Activated gamma-delta T cell (primary cell): ENCODE data around the gene CTNNA3.

ENCODE experiments used
- DNase-seq: peaks from one replicate; lab custom pipeline; 2025; lab: John Stamatoyannopoulos, UW

The CTNNA3 gene

DNA sequence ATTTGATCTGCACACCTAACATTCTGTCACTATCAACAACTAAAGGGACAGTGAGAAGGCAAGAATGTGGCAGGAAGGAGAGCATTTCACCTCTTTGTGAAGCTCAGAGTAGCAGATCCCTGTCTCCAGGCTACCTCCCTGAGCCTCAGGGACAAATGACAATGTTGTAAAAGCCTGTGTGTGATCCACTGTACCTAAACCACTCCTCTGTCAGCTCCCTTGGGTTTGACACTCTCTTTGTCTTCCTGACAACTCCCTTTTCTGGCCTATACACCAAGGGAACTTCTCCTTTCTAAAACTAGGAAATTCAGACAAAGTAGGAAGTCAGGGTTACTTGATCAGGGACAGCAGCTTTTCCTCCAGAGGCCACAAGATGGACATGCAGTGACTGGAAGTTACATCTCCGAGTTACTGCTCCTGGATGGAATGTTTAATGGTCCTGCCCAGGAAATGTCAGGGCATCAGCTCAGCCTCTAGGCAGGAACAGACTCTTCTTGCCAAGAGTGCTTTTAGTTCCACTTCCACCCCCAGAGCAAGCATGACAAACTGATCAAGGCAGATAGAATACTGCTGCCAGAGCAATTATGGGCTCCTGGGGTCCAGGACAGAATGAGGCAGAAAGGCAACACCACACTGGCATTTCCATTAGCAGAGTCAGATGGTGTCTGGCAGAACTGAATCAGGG is 1784.7 kb downstream of the CTNNA3 start:
- no peak for DNase-seq

GRCh38 chr10:65910209-65910608 is 1785.8 kb downstream of the CTNNA3 start:
- DNase-seq = no peak

DNA sequence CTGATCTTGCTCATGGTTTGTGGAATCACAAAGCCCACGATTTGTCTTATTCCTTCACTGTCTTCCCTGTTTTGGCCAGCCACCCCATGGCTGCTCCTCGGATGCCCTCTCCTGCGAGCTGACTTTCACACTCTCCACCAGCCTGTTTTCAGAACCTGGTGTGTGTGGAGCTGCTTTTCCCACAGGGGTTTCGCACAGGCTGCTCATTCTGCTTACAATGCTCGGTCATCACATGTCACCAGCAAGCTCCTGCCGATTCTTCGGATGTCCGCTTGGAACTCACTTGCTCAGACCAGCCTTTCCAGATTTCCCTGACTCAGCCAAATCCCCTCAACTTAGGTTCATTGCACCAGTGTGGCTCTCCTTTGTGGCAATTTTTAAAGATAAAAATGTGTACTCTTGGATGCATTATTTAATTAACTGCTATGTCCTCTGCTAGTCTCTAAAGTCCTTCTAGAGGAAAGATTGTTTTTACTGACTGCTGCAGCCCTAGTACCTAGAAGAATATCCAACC is 1788.7 kb downstream of the CTNNA3 start:
- DNase-seq = no peak

GRCh38 chr10:65903620-65904019 is 1792.4 kb downstream of the CTNNA3 start:
- DNase-seq = no peak

- no peak for DNase-seq
Measured at GRCh38 chr10:65900271-65900670, 1795.7 kb downstream of the CTNNA3 start.

- no peak for DNase-seq
Measured at GRCh38 chr10:65898055-65898454, 1797.9 kb downstream of the CTNNA3 start.

DNA sequence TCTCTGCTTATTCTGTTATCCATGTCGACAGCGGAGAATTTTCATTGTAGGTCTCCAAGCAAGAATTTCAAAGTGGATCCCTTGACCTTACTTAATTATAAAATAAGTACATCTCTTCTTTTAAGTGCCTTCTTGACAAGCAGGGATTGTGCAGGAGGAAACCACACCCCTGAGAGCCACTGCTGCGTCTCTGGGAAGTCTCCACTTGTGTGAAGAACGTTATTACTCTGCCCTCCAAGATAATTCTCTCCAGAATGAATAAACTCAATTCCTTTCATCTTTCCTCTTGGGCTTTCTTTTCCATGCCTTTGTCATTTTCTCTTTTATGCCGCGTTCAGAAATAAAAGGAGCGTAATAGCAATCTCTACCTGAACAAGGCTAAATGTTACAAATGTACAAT is 1801.0 kb downstream of the CTNNA3 start:
- DNase-seq = no peak

GRCh38 chr10:65894379-65894778 is 1801.6 kb downstream of the CTNNA3 start:
- DNase-seq = no peak

DNA sequence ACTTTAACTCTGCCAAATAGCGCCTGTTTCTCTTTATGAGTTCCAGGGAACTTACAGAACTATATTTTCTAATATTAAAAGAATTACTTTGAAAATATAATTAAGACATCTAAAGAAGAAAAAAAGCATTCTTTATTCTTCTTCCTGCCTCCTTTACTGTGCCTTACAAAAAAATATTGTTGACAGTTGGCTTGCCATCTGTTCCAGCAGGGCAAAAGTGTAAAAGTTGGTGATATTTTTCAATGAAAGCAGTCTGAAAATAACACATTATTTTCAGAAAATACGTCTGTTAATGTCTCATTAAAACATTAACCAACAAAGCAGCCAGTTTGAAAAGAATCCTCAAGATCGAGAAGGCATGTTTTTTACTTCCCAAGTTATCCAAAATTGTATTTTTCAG is 1802.3 kb downstream of the CTNNA3 start:
- DNase-seq = no peak

- DNase-seq = no peak
Measured at GRCh38 chr10:65892284-65892683, 1803.7 kb downstream of the CTNNA3 start.

DNA sequence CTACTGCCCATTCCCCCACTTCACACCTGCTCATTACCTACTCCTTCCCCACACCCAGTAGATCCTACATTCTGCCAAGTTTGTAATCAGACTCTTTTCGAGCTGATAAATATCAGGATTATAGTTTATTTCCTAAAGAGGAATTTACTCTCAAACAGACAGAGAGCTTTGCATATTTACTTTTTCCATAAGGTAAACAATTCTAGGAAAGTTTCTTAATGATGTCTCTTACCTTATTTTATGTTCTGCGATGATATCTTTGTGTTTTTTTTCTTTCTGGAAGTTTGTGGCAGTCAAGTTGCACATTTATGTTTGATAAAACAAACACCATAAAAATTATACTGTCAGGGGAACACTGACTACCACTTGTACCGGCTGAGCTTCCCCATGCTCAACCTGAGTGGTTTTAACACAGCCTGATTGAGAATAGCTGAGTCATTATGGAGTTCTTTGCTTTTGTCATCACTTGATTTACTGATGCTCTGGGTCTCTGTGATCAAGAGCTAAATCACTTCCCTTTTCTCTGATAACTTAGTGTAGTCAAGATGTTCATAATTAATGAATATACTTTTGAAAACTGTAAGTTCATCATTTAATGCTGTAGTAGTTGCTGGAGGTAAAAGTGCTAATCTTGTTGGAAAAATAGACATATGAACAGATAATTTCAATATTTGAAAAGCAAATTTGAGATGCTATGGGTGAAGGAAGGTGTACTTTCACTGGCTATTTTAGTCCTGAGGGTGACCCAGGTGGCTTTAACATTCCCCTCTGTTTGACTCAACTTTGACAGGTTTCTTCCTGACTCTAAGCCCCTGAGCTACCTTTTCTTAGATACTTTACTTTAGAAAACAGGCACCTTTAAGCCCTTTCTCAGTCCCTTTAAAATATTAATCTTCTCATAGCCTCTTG is 1804.7 kb downstream of the CTNNA3 start:
- no peak for DNase-seq

- DNase-seq = no peak
Measured at GRCh38 chr10:65864529-65864928, 1831.5 kb downstream of the CTNNA3 start.

- no peak for DNase-seq
Measured at GRCh38 chr10:65864036-65864435, 1832.0 kb downstream of the CTNNA3 start.
